Heart right ventricle (tissue), 16 donors: ENCODE results near the gene ERICH2. TPM values are rescaled to one million over a fixed set of nuclear protein-coding genes. Genes with fewer than 3 reads are reported as not detected.

ENCODE experiments used
- ATAC-seq, 8 donors: fragments of 200-7000 bp; cut with Tn5 transposase; one replicate each; pipeline ENCODE4 v1.9.1; 2020; ENCODE audit warnings: mild to moderate bottlenecking in 8 of 8, moderate library complexity in 8 of 8, moderate number of reproducible peaks in 1 of 8
- DNase-seq, 2 donors: peaks; one replicate each; pipeline ENCODE4 v3.0.0-alpha.2; 2020
- H3K27ac ChIP-seq, 10 donors: fragments of 200-600 bp; sonication (generic) in 2 of 10; one replicate each; pipeline versions ENCODE4 v1.5.0 to v1.8.0; 2020 to 2022; ENCODE audit warnings: mild to moderate bottlenecking in 3 of 10
- H3K27me3 ChIP-seq, 7 donors: fragments of 200-600 bp; one replicate each; pipeline ENCODE4 v1.8.0; 2021 to 2022; ENCODE audit warnings: mild to moderate bottlenecking in 2 of 7
- H3K36me3 ChIP-seq, 9 donors: fragments of 200-600 bp; sonication (generic) in 1 of 9; one replicate each; pipeline versions ENCODE4 v1.5.0 to v1.8.0; 2020 to 2022; ENCODE audit warnings: mild to moderate bottlenecking in 2 of 9
- H3K4me1 ChIP-seq, 9 donors: fragments of 200-600 bp; sonication (generic) in 1 of 9; one replicate each; pipeline versions ENCODE4 v1.5.0 to v1.8.0; 2020 to 2022; ENCODE audit warnings: mild to moderate bottlenecking in 4 of 9
- H3K4me3 ChIP-seq, 10 donors: fragments of 200-600 bp; sonication (generic) in 2 of 10; one replicate each; pipeline versions ENCODE4 v1.5.0 to v1.8.0; 2020 to 2022; ENCODE audit warnings: mild to moderate bottlenecking in 7 of 10, moderate library complexity in 2 of 10
- H3K9me3 ChIP-seq, 11 donors: fragments of 200-600 bp in 10 of 11; sonication (generic) in 2 of 11; one replicate each; pipeline versions ENCODE4 v1.5.0 to v1.8.0; 2013 to 2022; ENCODE audit warnings: mild to moderate bottlenecking in 2 of 11, control low read depth in 1 of 11, moderate library complexity in 1 of 11
- WGBS, 2 donors: extraction: QIAGEN DNeasy Blood & Tissue Kit; methylation state at CpG; one replicate each; pipeline ENCODE4 v1.1.7; 2013; ENCODE audit warnings: inconsistent platforms in 1 of 2; 5-methylcytosine and 5-hydroxymethylcytosine counted together
- intact Hi-C, 10 donors: fragments of 100-400 bp; cut with DNase I; formaldehyde crosslinking; loops; one replicate each; pipeline versions ENCODE4 v1.11.1 to v1.14.2; 2022
- polyA plus RNA-seq, 2 donors: library from polyadenylated mRNA; stranded (reverse); fragments of 200-250 nt; gene quantifications; one replicate each; pipeline ENCODE4 v1.2.3, GENCODE V29; 2013
- total RNA-seq, 10 donors: library from RNA; stranded (reverse); fragmentation: NEBNext Ultra II Directional in 3 of 10; extraction: Animal tissue kit (Norgen Biotek cat#: 25700) in 3 of 10; gene quantifications; one replicate each; pipeline versions ENCODE4 v1.2.1 to v1.2.4, GENCODE V29; 2021 to 2023
- TF ChIP-seq, protein P1 (sequence below), 9 donors: fragments of 200-600 bp; sonication (generic) in 2 of 9; IDR thresholded peaks; one replicate each; pipeline versions ENCODE4 v1.5.0 to v1.8.0; 2021 to 2022; ENCODE audit warnings: antibody characterized with exemption in 9 of 9, mild to moderate bottlenecking in 5 of 9, moderate library complexity in 1 of 9
- donor health status: Arrhythmogenic right ventricular cardiomyopathy.
- donor health status: ischemic (EF 13 %, LVEDD 7.1; RV severe dilation, severe dysfunction).
- donor health status: healthy with polysubstance abuse.
- donor health status: DM: no; HTN: yes; CAD: no.
- donor health status: DM: no; HTN: no; CAD: no.
- donor health status: ischemic (EF 25% LVEDD 6.9; RV normal size, moderate dysfunction).
- donor health status: ischemic (EF 25% LVEDD 5.7; RV mildly dilated, moderate dysfunction).
- donor health status: healthy.
- donor health status: DM: yes; HTN: yes; CAD: no.
- donor health status: Ischemic cardiomyopathy.
- donor health status: ischemic (EF 35%, LVEDD 5.7; RV mildly dilated, moderate dysfunction).
- donor health status: nonischemic (EF 11% LVEDD 7.7; RV severe dilation, severe dysfunction).
- donor health status: DM: yes; HTN: yes; CAD: no.
- donor health status: PGD.
- donor health status: ischemic (EF 29% LVEDD 5.4; RV normal size, mild dysfunction).
- donor health status: nonischemic (EF 23%, LVEDD 6.1; RV moderate dilation, normal function).

The ERICH2 gene
- total and polyA plus RNA-seq, 12 donors = 0.45 to 2.3 (median 1.3) TPM

DNA sequence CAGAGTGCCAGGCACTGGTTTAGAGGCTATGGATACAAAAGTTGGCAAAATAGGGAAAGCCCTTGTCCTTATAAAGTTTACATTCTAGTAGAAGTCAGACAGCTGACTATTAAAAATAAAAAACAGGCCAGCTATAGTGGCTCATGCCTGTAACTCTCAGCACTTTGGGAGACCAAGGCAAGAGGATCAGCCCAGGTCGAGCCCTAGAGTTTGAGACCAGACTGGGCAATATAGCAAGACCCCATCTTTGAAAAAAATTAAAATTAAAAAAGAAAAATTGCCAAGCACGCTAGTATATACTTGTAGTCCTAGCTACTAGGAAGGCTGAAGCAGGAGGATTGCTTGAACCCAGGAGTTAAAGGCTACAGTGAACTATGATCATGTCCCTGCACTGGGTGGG is 12.5 kb downstream of the ERICH2 start:
- ATAC-seq (no peak), DNase-seq (no peak)
- intact Hi-C loops = no loop called here
- H3K27me3 ChIP-seq = peaks cover 0 to 47% (median 5%) of the 10 kb centered on the region in 7 donors
- H3K9me3 ChIP-seq = no peaks in the 10 kb centered on the region
- 76 to 78% methylated on average over 2 of the region's 2 CpGs for WGBS, 2 donors
- no peak overlapping the region for H3K4me3 ChIP-seq
- H3K27ac ChIP-seq = no peak overlapping the region
- TF ChIP-seq, protein P1, sequence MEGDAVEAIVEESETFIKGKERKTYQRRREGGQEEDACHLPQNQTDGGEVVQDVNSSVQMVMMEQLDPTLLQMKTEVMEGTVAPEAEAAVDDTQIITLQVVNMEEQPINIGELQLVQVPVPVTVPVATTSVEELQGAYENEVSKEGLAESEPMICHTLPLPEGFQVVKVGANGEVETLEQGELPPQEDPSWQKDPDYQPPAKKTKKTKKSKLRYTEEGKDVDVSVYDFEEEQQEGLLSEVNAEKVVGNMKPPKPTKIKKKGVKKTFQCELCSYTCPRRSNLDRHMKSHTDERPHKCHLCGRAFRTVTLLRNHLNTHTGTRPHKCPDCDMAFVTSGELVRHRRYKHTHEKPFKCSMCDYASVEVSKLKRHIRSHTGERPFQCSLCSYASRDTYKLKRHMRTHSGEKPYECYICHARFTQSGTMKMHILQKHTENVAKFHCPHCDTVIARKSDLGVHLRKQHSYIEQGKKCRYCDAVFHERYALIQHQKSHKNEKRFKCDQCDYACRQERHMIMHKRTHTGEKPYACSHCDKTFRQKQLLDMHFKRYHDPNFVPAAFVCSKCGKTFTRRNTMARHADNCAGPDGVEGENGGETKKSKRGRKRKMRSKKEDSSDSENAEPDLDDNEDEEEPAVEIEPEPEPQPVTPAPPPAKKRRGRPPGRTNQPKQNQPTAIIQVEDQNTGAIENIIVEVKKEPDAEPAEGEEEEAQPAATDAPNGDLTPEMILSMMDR (IDR thresholded peaks at IDR 0.05) = no peak
- H3K36me3 ChIP-seq = no peaks in the 10 kb centered on the region
- H3K4me1 ChIP-seq = no peaks in the 10 kb centered on the region

DNA sequence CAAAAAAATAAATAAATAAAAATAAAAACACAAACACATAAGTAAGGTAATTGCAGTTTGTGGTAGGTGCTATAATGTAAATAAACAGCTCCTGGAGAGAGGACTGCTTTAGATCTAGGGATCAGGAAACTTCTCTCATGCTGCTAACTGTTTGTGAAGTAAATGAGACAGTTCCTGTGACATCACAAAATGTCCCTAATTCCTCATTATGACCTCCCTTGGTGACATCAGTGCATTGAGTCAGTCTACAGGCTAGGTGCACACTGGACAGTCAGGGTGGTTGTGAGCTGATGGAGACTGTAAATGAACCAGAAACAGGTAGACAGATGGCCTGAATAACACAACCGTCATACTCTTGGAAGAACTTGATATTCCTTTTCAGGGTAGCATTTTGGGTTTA is 13.4 kb downstream of the ERICH2 start:
- peaks cover 0 to 38% (median 5%) of the 10 kb centered on the region in 7 donors for H3K27me3 ChIP-seq
- no peak for DNase-seq
- TF ChIP-seq, protein P1 (IDR thresholded peaks at IDR 0.05) = no peak
- ATAC-seq = no peak
- H3K27ac ChIP-seq = no peak overlapping the region
- H3K4me3 ChIP-seq = no peak overlapping the region
- WGBS, 2 donors = 95% methylated on average over 1 of the region's 1 CpG
- H3K4me1 ChIP-seq = no peaks in the 10 kb centered on the region
- intact Hi-C loops = no loop called here
- no peaks in the 10 kb centered on the region for H3K9me3 ChIP-seq
- no peaks in the 10 kb centered on the region for H3K36me3 ChIP-seq

DNA sequence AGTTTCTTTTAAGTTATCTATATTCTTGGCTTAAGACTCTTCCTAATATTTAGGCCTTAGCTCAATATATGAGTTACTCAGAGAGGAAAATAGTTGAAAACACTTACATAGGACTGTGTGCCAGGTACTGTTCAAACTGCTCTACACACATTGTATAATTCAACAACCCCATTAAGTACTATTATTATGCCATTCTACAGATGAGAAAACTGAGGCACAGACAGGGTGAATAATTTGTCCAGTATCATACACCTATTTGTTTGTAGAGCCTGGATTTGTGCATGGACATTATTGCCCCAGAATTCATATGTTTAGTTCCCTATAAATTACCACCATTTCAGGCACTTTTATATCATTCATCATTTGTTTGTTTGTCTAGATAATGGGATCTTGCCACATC is 28.8 kb downstream of the ERICH2 start:
- intact Hi-C loops = no loop called here
- ATAC-seq = no peak

DNA sequence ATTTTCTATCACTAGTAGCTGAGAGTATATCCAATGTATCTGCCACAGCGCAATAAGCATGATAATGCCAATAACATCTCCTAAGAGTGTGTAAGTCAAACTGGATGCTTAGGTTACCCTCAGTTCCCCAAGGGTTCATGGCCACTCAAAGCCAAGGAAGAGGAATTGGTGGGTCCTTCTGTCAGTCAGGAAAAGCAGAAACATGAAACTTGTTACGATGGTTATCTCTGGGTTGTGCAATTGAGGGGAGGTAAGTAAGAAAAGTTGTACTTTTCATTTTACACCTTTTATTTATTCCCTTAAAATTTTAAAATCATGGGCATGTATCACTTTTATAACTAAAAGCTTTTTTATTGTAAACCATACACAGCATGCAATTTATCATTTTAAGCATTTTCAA is 36.4 kb downstream of the ERICH2 start:
- H3K36me3 ChIP-seq = no peaks in the 10 kb centered on the region
- TF ChIP-seq, protein P1 (IDR thresholded peaks at IDR 0.05) = no peak
- intact Hi-C loops = no loop called here
- WGBS, 2 donors = 94% methylated on average over 2 of the region's 2 CpGs
- no peaks in the 10 kb centered on the region for H3K9me3 ChIP-seq
- no peak overlapping the region for H3K4me3 ChIP-seq
- no peak for DNase-seq
- H3K4me1 ChIP-seq = no peaks in the 10 kb centered on the region
- peaks cover 0 to 44% (median 34%) of the 10 kb centered on the region in 7 donors for H3K27me3 ChIP-seq
- ATAC-seq = no peak
- no peak overlapping the region for H3K27ac ChIP-seq

More for the DNA sequence above, 28.8 kb downstream of the ERICH2 start:
- no peak for DNase-seq
- H3K36me3 ChIP-seq = no peaks in the 10 kb centered on the region
- no peaks in the 10 kb centered on the region for H3K9me3 ChIP-seq
- H3K27ac ChIP-seq = no peak overlapping the region
- TF ChIP-seq, protein P1 (IDR thresholded peaks at IDR 0.05) = no peak
- H3K4me3 ChIP-seq = no peak overlapping the region
- H3K4me1 ChIP-seq = no peaks in the 10 kb centered on the region
- peaks cover 0 to 51% (median 10%) of the 10 kb centered on the region in 7 donors for H3K27me3 ChIP-seq
